Mucosa of stomach (tissue), 1 donor: ENCODE measurements around the gene HSBP1L1.
"Not testable (repeated sequence)": the region's sequence is repeated elsewhere in the genome, so short reads cannot be mapped to it uniquely, and the experiment has no call there.

ENCODE experiments used
- H3K27me3 ChIP-seq: one replicate; pipeline ENCODE4 v1.7.0; 2013; ENCODE audit warnings: mild to moderate bottlenecking, low read length; ENCODE audit not compliant: control insufficient read depth, insufficient read depth
- H3K36me3 ChIP-seq: one replicate; pipeline ENCODE4 v1.7.0; 2013; ENCODE audit warnings: low read length; ENCODE audit not compliant: control insufficient read depth, insufficient read depth
- H3K4me1 ChIP-seq: one replicate; pipeline ENCODE4 v1.7.0; 2013; ENCODE audit warnings: mild to moderate bottlenecking, low read length; ENCODE audit not compliant: control insufficient read depth, insufficient read depth
- H3K4me3 ChIP-seq: one replicate; pipeline ENCODE4 v1.7.0; 2013; ENCODE audit warnings: low read length
- H3K9ac ChIP-seq: one replicate; pipeline ENCODE4 v1.7.0; 2013; ENCODE audit warnings: mild to moderate bottlenecking, low read length, moderate library complexity
- H3K9me3 ChIP-seq: one replicate; pipeline ENCODE4 v1.7.0; 2013; ENCODE audit warnings: mild to moderate bottlenecking, low read length, moderate library complexity; ENCODE audit not compliant: control insufficient read depth
- donor health status: Pancreatic carcinoma.

Gene HSBP1L1

DNA sequence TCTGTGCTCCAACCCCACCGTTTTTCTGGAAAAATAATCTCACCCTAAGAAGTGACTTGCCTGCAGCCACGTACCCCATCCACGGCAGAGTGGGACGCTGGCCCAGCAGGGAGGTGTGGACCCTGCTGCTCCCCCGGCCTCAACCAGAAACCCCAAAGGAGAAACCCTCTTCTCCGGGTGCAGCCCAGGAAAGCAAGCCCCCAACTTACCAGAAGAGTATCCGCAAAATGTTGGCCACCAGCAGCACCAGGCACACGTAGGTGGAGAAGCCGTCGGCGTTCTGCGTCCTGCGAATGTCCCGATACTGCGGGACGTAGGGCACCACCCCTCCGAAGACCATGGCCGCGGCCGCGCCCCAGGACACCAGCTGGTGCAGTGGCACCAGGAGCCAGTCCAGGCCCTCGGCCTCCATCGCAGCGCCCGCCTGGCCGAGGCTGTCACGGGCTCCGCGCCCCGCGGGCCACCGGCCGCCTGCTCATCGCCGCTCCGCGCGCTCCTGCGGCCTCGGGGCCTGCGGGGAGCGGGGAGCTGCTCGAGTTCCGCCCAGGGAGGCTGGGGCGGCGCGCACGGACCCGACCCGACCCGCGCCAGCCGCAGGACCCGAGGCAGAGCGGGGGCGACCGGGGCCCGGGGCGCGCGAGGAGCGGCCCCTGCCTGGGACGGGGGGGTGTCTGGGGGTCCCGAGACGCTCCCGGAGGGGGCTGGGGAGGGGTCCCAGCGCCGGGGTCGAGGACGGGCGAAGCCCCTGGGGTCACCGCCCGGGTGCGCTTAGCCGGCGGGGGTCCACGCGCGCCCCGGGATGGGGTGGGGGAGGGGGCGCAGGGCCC is 13.7 kb upstream of the HSBP1L1 start:
- peaks cover 5% of the 10 kb centered on the region for H3K4me1 ChIP-seq

DNA sequence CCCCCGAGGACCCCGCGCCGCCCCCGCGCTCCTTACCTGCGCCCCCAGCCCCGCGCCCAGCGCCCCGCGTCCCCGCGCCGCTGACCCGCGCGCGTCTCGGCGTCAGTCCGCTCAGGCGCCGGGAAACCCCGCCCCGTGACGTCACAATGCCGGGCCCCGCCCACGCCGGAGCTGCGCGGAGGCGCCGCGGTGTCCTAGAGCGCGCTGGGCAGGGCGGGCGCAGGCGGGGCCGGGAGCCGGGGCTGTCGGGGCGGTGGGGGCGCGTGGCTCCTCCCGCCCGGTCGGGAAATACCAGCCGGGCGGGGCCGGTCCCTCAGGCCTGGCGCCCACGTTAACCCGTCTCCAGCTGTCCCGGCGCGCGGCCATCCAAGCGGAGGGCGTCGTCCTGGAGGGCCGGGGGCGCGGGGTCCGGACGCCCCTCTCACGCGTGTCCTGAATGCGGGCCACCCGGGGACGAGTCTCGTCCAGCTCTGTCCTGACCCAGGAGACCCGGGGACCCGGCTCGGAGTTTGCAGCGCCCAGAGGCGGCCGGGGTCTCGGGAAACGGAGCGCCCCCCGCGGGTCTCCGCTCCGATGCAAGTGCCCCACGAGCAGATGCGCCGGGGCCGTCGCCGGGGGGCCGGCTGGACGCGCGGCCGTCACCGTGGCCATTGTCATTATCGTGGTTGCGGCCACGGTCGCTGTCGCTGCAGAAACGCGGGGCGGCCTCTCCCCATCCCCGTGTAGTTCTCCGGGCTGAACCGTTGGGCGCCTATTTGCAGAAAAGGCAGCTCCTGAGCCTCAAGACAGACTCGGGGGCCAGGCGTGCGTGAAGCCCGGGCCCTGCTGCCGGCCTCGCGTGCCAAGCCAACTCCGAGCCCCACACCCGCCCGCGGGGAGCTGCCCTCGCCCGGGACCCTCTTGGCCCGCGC is 12.6 kb upstream of the HSBP1L1 start, which contains the start of gene SLC66A2:
Gene SLC66A2, minus strand, starts transcription at position 109 of the 911 bp plus-strand sequence. CDS start 727 bp downstream, outside the sequence.
- Histone ChIP-seq H3K4me1 (peaks cover 5% of the 10 kb centered on the region), H3K9ac (peak within 1 kb of the TSS; percentile 58), H3K27me3 (no peaks in the 10 kb centered on the region), H3K36me3 (no peaks in the 10 kb centered on the region), H3K9me3 (no peaks in the 10 kb centered on the region), H3K4me3 (peak within 1 kb of the TSS; percentile 41)

More for the DNA sequence above, 13.7 kb upstream of the HSBP1L1 start:
- H3K27me3 ChIP-seq = no peaks in the 10 kb centered on the region
- H3K9me3 ChIP-seq = no peaks in the 10 kb centered on the region
- peak overlapping the region; percentile 32 for H3K4me3 ChIP-seq
- peak overlapping the region; percentile 58 for H3K9ac ChIP-seq
- H3K36me3 ChIP-seq = no peaks in the 10 kb centered on the region

DNA sequence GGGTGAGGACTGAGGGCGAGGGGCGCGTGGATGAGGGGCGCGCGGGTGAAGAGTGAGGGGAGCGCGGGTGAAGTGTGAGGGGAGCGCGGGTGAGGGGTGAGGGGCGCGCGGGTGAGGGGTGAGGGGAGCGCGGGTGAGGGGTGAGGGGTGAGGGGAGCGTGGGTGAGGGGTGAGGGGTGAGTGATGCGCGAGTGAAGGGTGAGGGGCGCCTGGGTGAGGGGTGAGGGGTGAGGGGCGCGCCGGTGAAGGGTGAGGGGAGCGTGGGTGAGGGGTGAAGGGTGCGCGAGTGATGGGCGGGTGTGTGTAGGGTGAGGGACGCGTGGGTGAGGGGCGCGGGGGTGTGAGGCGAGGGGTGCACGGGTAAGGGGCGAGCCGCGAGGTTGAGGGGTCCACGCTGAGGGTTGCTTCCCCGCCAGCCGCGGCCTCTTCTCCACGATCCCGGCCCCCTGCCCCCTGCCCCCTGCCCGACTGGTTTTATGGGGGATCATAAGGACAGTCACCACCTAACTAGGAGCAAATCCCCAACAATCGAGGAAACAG is 11.9 kb upstream of the HSBP1L1 start:
- peaks cover 5% of the 10 kb centered on the region for H3K4me1 ChIP-seq
- H3K27me3 ChIP-seq = no peaks in the 10 kb centered on the region
- H3K9me3 ChIP-seq = no peaks in the 10 kb centered on the region
- H3K4me3 ChIP-seq = no peak overlapping the region
- peak overlapping the region; percentile 31 for H3K9ac ChIP-seq
- no peaks in the 10 kb centered on the region for H3K36me3 ChIP-seq

DNA sequence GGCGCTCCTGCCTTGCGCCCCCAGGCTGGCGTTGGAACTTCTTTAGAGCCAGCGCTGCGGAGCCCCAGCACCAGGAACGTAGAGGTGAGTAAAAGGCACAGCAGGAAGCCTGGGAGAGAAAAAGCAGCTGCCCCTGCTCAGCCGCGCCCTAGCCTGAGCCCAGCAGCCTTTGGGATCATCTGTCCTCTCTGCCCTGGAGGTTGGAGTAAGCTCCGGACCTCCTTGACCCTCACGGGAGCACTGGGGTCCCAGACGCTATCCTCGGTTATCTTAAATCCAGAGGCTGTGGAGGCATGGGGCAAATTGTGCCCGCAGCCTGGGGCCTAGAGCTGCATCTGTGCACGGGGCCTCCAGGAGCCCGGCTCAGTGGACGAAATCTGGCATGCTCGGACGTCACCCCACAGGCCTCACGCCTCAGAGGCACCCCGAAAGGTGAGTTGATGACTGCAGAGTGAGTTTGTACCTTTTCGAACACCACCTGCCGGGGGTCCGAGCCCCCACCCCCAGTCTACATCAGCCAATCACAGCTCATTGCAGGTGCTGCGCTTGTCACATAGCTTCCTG is 11.4 kb upstream of the HSBP1L1 start:
- H3K9ac ChIP-seq = no peak overlapping the region
- H3K4me3 ChIP-seq = no peak overlapping the region
- no peaks in the 10 kb centered on the region for H3K36me3 ChIP-seq
- no peaks in the 10 kb centered on the region for H3K9me3 ChIP-seq
- H3K4me1 ChIP-seq = peaks cover 5% of the 10 kb centered on the region
- no peaks in the 10 kb centered on the region for H3K27me3 ChIP-seq

DNA sequence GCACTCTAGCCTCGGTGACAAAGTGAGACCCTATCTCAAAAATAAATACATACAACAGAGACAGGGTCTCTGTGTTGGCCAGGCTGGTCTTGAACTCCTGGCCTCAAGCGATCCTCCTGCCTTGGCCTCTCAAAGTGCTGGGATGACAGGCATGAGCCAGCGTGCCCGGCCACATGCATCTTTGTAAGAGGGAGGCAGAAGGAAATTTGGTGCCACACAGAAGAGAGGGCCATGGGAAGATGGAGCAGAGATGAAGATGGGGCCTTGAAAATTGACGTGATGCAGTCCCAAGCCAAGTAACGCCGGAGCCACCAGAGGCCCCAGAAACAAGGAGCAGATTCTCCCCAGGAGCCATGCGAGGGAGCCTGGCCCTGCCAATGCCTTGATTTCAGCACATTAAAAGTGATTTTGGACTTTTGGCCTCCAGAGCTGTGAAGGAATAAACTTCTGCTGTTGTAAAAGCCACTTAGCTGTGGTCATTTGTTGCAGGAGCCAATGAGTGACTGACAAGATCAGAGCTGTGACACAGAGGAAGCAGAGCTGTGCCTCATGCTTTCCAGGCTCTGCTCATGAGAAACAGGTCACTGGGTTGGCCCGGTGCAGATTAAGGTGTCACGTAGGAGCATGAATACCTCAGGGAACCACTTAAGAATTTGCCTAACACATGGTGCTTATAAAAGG is 10.3 kb upstream of the HSBP1L1 start:
- H3K27me3 ChIP-seq = no peaks in the 10 kb centered on the region
- no peaks in the 10 kb centered on the region for H3K9me3 ChIP-seq
- no peaks in the 10 kb centered on the region for H3K36me3 ChIP-seq
- no peak overlapping the region for H3K4me3 ChIP-seq
- H3K9ac ChIP-seq = no peak overlapping the region
- no peaks in the 10 kb centered on the region for H3K4me1 ChIP-seq

DNA sequence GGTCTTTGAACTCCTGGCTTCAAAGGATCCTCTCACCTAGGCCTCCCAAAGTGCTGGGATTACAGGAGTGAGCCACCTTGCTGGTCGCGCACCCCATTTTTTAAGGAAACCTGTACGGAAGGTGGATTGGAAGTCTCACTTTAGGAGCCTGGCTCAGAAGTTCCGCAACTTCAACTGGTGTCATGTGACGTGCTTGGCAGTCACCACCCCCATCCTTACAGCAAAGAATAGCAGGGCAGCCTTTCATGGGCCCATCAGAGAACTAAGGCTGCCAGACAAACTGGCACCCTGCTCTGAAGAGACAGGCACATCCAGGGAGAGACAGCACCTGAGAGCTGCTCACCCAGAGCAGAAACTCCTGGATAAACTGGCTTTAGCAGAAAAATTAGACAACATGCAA is 9.7 kb upstream of the HSBP1L1 start:
- no peak overlapping the region for H3K9ac ChIP-seq
- peaks cover 4% of the 10 kb centered on the region for H3K4me1 ChIP-seq
- no peaks in the 10 kb centered on the region for H3K9me3 ChIP-seq
- H3K4me3 ChIP-seq = no peak overlapping the region
- no peaks in the 10 kb centered on the region for H3K27me3 ChIP-seq
- no peaks in the 10 kb centered on the region for H3K36me3 ChIP-seq

DNA sequence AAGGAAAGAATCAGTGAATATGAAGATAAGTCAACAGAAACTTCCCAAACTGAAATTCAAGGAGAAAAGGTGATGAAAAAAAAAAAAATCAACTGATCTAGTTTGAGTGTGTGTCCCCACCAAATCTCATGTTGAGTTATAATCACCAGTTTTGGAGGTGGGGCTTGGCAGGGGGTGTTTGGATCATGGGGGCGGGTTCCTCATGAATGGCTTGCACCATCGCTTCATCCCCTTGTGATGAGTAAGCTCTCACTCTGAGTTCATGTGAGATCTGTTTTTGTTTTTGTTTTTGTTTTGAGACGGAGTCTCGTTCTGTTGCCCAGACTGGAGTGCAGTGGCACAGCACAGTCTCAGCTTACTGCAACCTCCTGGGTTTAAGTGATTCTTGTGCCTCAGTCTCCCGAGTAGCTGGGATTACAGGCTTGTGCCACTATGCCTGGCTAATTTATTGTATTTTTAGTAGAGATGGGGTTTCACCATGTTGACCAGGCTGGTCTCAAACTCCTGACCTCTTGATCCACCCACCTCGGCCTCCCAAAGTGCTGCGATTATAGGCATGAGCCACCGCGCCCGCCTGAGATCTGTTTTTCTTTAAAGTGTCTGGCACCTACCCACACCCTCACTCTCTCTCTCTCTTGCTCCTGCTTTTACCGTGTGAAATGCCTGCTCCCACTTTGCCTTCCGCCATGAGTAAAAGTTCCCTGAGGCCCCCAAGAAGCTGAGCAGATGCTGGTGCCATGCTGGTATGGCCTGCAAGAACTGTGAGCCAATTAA is 9.0 kb upstream of the HSBP1L1 start:
- no peak overlapping the region for H3K4me3 ChIP-seq
- H3K9me3 ChIP-seq = no peaks in the 10 kb centered on the region
- no peaks in the 10 kb centered on the region for H3K36me3 ChIP-seq
- H3K9ac ChIP-seq = no peak overlapping the region
- H3K4me1 ChIP-seq = peaks cover 9% of the 10 kb centered on the region
- no peaks in the 10 kb centered on the region for H3K27me3 ChIP-seq

DNA sequence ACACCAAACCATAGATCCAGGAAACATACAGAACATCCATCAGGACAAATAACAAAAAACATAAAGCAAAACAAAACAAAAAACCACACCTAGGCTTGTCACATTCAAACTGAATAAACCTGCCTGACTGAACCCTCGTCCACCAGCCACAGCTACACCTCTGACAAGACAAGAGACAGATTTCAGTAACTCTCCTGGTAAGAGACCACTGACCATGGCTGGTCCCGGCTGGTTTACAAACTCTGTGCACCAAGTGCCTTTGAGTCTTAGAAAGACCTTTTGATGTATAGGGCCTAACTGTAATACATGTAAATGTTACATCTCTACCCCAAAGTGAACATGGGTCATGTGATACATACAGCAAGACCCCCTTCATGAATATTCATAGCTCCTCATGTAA is 8.2 kb upstream of the HSBP1L1 start:
- peaks cover 15% of the 10 kb centered on the region for H3K4me1 ChIP-seq
- H3K4me3 ChIP-seq = no peak overlapping the region
- no peaks in the 10 kb centered on the region for H3K9me3 ChIP-seq
- H3K27me3 ChIP-seq = no peaks in the 10 kb centered on the region
- no peaks in the 10 kb centered on the region for H3K36me3 ChIP-seq
- H3K9ac ChIP-seq = no peak overlapping the region

DNA sequence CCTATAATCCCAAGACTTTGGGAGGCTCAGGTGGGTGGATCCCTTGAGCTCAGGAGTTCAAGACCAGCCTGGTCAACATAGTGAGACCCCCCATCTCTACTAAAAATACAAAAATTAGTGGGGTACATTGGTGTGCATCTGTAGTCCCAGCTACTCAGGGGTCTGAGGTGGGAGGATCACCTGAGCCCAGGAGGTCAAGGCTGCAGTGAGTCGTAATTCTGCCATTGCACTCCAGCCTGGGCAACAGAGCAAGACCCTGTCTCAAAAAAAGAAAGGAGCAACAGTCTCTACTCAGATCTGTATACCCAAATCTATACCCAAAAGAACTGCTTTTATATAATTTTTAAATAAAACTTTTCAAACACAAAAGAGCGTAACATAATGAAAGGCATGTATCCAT is 5.5 kb upstream of the HSBP1L1 start:
- Histone ChIP-seq H3K36me3 (no peaks in the 10 kb centered on the region), H3K4me1 (peaks cover 17% of the 10 kb centered on the region), H3K9ac (no peak overlapping the region), H3K4me3 (no peak overlapping the region), H3K9me3 (no peaks in the 10 kb centered on the region), H3K27me3 (no peaks in the 10 kb centered on the region)

DNA sequence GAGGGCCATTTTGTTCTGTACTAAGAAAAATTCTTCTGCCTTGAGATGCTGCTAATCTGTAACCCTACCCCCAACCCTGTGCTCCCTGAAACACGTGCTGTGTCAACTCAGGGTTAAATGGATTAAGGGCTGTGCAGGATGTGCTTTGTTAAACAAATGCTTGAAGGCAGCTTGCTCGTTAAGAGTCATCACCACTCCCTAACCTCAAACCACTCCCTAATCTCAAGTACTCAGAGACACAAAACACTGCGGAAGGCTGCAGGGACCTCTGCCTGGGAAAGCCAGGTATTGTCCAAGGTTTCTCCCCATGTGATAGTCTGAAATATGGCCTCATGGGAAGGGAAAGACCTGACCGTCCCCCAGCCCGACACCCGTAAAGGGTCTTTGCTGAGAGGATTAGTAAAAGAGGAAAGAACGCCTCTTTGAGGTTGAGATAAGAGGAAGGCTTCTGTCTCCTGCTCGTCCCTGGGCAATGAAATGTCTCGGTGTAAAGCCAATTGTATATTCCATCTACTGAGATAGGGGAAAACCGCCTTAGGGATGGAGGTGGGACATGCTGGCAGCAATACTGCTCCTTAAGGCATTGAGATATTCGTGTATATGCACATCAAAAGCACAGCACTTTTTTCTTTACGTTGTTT is 4.2 kb upstream of the HSBP1L1 start:
- not testable (repeated sequence) for H3K27me3 ChIP-seq, H3K9me3 ChIP-seq, H3K9ac ChIP-seq, H3K36me3 ChIP-seq, H3K4me3 ChIP-seq
- peaks cover 20% of the 10 kb centered on the region for H3K4me1 ChIP-seq
